HEK293 (cell line): Measurements from ENCODE around the gene PDZRN4.

ENCODE experiments used
- CTCF ChIP-seq: fragments of 450-650 bp; formaldehyde crosslinking; IDR thresholded peaks from 2 replicates; pipeline ENCODE4 v1.5.1; 2016; ENCODE audit warnings: missing biosample characterization, missing genetic modification characterization
- INSM2 ChIP-seq: fragments of 450-650 bp; formaldehyde crosslinking; IDR thresholded peaks from 2 replicates; pipeline ENCODE4 v1.5.1; 2016; ENCODE audit warnings: missing biosample characterization, missing genetic modification characterization
- SETDB1 ChIP-seq: IDR thresholded peaks from one replicate; pipeline ENCODE4 v1.6.1; 2017; ENCODE audit warnings: mild to moderate bottlenecking, low read length, moderate library complexity, mixed read lengths; ENCODE audit not compliant: insufficient read length
- ZNF202 ChIP-seq: fragments of 450-650 bp; formaldehyde crosslinking; IDR thresholded peaks from 2 replicates; pipeline ENCODE4 v1.5.1; 2016; ENCODE audit warnings: missing biosample characterization, missing genetic modification characterization, borderline replicate concordance
- ZNF274 ChIP-seq, 2 experiments: fragments of 200-500 bp in 1 of 2; fragments of 450-650 bp in 1 of 2; sonication (Bioruptor generic) in 1 of 2; formaldehyde crosslinking in 1 of 2; IDR thresholded peaks; 2 replicates each; pipeline versions ENCODE4 v1.5.1 to v1.6.1; 2014 to 2016; ENCODE audit warnings: borderline replicate concordance in 1 of 2, inconsistent platforms in 1 of 2, low read length in 1 of 2, missing biosample characterization in 1 of 2, missing genetic modification characterization in 1 of 2
- ZNF423 ChIP-seq: fragments of 450-650 bp; formaldehyde crosslinking; IDR thresholded peaks from 2 replicates; pipeline ENCODE4 v1.5.1; 2016; ENCODE audit warnings: missing biosample characterization, missing genetic modification characterization

- no peak for TF ChIP-seq INSM2 (tag by site-specific recombination)
- TF ChIP-seq ZNF274 (IDR thresholded peaks at IDR 0.05; ENCODE audit: low read length), result no peak
- no peak for TF ChIP-seq ZNF274 (tag by site-specific recombination; IDR thresholded peaks at IDR 0.05; ENCODE audit: borderline replicate concordance)
- TF ChIP-seq CTCF (tag by site-specific recombination), result no peak
- no peak for TF ChIP-seq ZNF202 (tag by site-specific recombination)
- TF ChIP-seq ZNF423 (tag by site-specific recombination), result no peak
- TF ChIP-seq SETDB1, result no peak
These were observed 385.3 kb downstream of the PDZRN4 start for GRCh38 chr12:41573445-41573844.
